Stomach smooth muscle (tissue), 2 donors: Measurements from ENCODE around the gene RABEP1.

ENCODE experiments used
- H3K27ac ChIP-seq: one replicate; pipeline ENCODE4 v1.7.0; 2013; ENCODE audit warnings: mild to moderate bottlenecking, low read length, inconsistent platforms
- H3K27me3 ChIP-seq, 2 donors: one replicate each; pipeline ENCODE4 v1.7.0; 2013; ENCODE audit warnings: low read length in 2 of 2; ENCODE audit not compliant: insufficient read depth in 2 of 2, control insufficient read depth in 1 of 2
- H3K36me3 ChIP-seq, 2 donors: one replicate each; pipeline ENCODE4 v1.7.0; 2013; ENCODE audit warnings: low read length in 2 of 2; ENCODE audit not compliant: control insufficient read depth in 2 of 2, insufficient read depth in 2 of 2
- H3K4me1 ChIP-seq: one replicate; pipeline ENCODE4 v1.7.0; 2013; ENCODE audit warnings: low read length; ENCODE audit not compliant: control insufficient read depth, insufficient read depth
- H3K4me3 ChIP-seq, 2 donors: one replicate each; pipeline ENCODE4 v1.7.0; 2013; ENCODE audit warnings: low read length in 2 of 2
- H3K9ac ChIP-seq, 2 donors: one replicate each; pipeline ENCODE4 v1.7.0; 2013; ENCODE audit warnings: low read length in 2 of 2, mild to moderate bottlenecking in 1 of 2
- H3K9me3 ChIP-seq, 2 donors: one replicate each; pipeline ENCODE4 v1.7.0; 2013; ENCODE audit warnings: low read length in 2 of 2; ENCODE audit not compliant: control insufficient read depth in 2 of 2
- donor health status: healthy.
- donor health status: Pancreatic carcinoma.

RABEP1 gene

DNA sequence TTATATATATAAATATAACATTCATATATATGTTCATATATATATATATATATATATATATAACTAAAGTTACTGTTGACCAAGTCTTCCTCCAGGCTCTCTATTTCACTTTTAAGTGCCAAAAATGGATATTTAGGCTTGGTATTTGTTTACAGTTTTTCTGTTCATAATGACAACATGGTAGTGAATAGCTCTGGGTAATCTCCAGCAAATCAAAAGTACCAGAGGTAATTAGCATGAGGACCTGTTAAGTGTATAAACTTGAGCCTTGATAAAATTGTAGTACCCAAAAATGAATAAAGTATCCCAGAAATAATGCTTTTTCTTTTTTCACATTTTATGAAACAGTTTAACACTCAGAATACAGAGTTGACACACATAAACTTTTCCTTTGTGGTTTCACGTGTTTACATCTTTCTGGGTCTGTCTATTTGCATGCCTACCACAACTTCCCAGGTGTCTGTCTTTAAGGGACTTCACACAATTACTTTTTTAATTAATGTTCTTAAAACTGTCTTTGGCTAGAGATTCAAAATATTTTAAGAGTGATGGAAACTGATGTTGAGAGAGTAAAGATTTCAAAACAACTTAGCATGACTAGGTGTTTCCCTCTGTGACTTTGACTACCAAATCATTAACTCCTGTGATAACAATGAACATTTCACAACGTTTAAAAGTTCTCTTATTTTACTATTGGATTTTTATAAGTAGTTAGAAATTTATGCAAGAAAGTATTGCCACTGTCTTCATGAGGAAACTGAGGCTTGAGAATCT is 47.9 kb downstream of the RABEP1 start:
- H3K4me1 ChIP-seq: no peaks in the 10 kb centered on the region
- no peak overlapping the region for H3K27ac ChIP-seq
- H3K4me3 ChIP-seq: no peak overlapping the region
- H3K36me3 ChIP-seq: peaks cover 4 to 6% of the 10 kb centered on the region in 2 donors
- H3K9ac ChIP-seq: no peak overlapping the region
- H3K9me3 ChIP-seq: no peaks in the 10 kb centered on the region
- H3K27me3 ChIP-seq: no peaks in the 10 kb centered on the region

DNA sequence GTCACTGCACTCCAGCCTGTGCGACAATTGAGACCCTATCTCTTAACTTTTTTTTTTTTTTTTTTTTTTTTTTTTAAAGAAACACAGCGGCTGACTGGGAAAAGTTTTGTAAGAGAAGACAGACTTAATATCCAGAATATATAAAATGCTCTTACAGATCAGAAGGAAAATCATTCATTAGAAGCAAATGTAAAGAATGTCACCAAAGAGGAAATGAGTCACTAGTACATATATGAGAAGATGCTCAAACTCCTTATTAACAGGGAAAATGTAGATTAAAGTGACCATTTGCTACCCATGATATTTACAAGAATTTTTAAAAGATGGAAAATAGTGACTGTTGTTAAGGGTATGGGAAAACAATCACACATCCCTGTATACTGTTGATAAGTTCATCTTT is 48.9 kb downstream of the RABEP1 start:
- no peaks in the 10 kb centered on the region for H3K27me3 ChIP-seq

DNA sequence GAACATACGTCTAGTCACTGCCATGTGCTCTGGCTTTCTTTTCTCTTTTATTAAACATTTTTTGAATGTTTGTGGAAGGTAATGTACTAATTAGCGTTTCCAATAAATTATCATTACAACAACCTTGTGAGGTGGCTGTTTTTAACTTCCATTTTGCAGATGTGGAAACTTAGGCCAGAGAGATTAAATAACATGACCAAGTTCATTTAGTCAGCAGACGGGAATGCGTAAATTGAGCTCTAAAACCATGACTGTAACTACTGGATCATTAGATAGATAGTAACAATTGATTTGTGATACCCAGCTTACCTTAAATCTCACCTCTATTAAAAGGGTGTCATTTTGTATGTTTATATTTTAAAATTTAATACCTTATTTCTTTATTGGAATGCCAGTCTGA is 49.4 kb downstream of the RABEP1 start:
- Histone ChIP-seq H3K4me1 (no peaks in the 10 kb centered on the region), H3K4me3 (no peak overlapping the region), H3K9me3 (no peaks in the 10 kb centered on the region), H3K36me3 (peaks cover 4 to 6% of the 10 kb centered on the region in 2 donors), H3K27ac (no peak overlapping the region), H3K9ac (no peak overlapping the region), H3K27me3 (no peaks in the 10 kb centered on the region)

More for the DNA sequence above, 48.9 kb downstream of the RABEP1 start:
- Histone ChIP-seq H3K4me3 (no peak overlapping the region), H3K9ac (no peak overlapping the region), H3K27ac (no peak overlapping the region), H3K9me3 (no peaks in the 10 kb centered on the region), H3K4me1 (no peaks in the 10 kb centered on the region), H3K36me3 (peaks cover 4 to 6% of the 10 kb centered on the region in 2 donors)

DNA sequence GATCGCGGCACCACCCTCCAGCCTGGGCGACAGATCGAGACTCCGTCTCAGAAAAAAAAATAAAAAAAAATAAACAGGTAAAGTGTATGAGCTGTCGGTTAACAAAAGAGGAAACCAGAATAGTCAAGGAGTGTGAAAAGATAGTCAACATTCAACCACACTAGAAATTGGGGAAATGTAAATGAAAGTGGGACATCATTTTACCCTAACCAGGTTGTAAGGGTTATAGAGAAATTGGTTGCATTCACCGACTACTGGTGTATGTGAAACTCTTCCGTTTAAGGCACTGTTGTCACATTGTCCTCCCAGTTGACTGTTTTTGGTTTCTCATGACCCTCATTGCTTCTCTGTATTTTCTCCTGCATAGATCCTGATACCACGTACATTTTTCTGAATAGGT is 62.8 kb downstream of the RABEP1 start:
- Histone ChIP-seq H3K36me3 (peaks cover 6 to 14% of the 10 kb centered on the region in 2 donors), H3K9me3 (no peaks in the 10 kb centered on the region), H3K4me1 (no peaks in the 10 kb centered on the region), H3K9ac (no peak overlapping the region), H3K27ac (no peak overlapping the region), H3K27me3 (no peaks in the 10 kb centered on the region), H3K4me3 (no peak overlapping the region)

DNA sequence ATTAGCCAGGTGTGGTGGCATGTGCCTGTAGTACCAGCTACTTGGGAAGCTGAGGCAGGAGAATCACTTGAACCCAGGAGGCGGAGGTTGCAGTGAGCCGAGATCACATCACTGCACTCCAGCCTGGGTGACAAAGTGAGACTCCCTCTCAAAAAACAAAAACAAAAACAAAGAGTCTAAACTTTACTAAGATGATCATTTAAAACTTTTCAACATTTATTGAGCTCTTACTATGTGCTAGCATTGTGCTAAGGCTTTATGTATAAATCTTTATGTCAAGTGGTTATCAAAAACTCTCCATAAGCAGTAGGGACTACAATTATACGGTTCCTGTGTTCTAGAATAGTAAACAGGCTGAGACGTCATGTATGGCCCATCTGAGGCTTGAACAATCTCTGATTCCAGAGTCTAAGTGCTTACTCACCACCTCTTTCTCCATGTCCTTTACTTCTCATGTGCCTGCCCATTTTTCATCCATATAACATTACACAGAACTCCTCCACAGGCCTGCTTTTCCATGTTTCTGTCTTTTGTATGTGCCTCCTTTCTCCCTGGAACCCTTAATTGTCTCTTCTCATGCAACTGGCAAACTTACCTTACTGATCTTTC is 70.7 kb downstream of the RABEP1 start:
- Histone ChIP-seq H3K9ac (no peak overlapping the region), H3K9me3 (no peaks in the 10 kb centered on the region), H3K4me3 (no peak overlapping the region), H3K27me3 (no peaks in the 10 kb centered on the region), H3K27ac (no peak overlapping the region), H3K4me1 (no peaks in the 10 kb centered on the region), H3K36me3 (peaks cover 15 to 27% of the 10 kb centered on the region in 2 donors)

DNA sequence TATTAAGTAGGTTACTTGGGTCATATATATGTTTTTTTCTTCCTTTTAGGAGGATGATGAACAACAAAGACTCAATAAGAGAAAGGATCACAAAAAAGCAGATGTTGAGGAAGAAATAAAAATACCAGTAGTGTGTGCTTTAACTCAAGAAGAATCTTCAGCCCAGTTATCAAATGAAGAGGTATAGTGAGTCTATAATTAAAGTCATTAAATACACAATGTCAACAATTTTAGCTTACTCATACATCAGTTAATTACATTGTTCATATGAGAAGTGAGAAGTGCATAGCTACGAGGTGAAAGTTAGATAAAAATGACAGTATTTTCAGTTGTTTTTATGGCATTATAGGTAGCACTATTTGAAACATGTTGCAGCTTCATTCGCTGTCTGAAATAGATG is 72.2 kb downstream of the RABEP1 start:
- Histone ChIP-seq H3K27me3 (no peaks in the 10 kb centered on the region), H3K9me3 (no peaks in the 10 kb centered on the region), H3K9ac (no peak overlapping the region), H3K36me3 (peaks cover 20% of the 10 kb centered on the region in 2 donors), H3K4me3 (no peak overlapping the region), H3K4me1 (no peaks in the 10 kb centered on the region), H3K27ac (no peak overlapping the region)

DNA sequence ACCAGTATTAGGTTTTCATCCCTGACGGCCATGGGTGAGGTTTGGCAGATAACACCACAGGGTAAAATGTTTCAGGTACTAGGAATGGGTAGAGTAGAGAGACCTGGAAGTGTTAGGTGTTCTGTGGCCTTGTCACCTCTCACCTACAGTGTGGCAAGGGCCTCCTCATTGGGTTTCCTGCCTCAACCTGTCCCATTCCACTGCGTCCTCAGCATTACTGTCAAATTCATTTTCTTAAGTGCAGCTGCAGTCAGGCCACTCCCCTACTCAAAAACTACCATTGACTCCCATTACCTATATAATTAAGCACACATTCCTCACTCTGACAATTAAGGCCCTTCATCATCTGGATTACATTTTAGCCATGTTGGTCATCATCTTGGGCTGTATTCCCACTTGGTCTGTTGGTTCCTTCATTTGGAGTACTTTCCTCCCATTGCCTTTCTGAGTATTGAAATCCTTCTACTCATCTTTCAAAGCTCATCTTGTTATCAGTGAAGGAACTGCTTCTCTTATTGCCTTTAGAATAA is 72.9 kb downstream of the RABEP1 start:
- Histone ChIP-seq H3K27me3 (no peaks in the 10 kb centered on the region), H3K36me3 (peaks cover 18 to 20% of the 10 kb centered on the region in 2 donors)

DNA sequence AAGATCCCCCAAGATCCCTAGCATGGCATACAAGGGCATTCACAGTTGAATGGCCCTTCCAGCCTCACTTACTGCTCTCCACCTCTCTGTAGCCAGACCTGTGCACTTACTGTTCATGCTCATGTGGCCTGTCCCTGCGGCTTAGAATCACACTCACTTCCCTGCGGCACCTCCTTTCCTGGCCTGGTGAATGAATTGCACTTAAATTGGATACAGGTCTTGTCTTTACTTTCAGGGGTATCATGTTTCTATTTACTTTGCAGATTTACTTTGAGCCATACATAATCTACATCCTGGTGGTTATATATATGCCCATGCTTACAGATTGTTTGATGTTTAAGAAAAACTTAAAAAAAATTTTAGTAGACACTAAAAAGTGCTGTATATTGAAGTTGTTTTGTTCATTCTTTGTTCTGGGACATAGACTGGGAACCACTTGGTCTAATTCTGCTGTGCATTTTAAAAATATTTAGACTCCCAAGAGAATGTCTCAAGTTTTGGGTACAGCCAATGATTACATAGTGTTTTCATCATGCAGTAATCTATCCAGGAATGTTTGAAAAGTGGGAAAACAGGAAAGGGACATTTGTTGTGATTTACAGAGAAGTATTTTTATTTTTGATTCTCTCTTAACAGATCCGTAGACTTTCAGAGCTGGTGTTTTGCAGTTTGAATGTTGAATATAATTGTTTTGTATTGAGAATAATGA is 73.5 kb downstream of the RABEP1 start:
- Histone ChIP-seq H3K9ac (no peak overlapping the region), H3K27me3 (no peaks in the 10 kb centered on the region), H3K27ac (no peak overlapping the region), H3K4me1 (no peaks in the 10 kb centered on the region), H3K36me3 (peaks cover 16 to 20% of the 10 kb centered on the region in 2 donors), H3K9me3 (no peaks in the 10 kb centered on the region), H3K4me3 (no peak overlapping the region)

More for the DNA sequence above, 72.9 kb downstream of the RABEP1 start:
- Histone ChIP-seq H3K27ac (no peak overlapping the region), H3K4me3 (no peak overlapping the region), H3K4me1 (no peaks in the 10 kb centered on the region), H3K9ac (no peak overlapping the region), H3K9me3 (no peaks in the 10 kb centered on the region)

DNA sequence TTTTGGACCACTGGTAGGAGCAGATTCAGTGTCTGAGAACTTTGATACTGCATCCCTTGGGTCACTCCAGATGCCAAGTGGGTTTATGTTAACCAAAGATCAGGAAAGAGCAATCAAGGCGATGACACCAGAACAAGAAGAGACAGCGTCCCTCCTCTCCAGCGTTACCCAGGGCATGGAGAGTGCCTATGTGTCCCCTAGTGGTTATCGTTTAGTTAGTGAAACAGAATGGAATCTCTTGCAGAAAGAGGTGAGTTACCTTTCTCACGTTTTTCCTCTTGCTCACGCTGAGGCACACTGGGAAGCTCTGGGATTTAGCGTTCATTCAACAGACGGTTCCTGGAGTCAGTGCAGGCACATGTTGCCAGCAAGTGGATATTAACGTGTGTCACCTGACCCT is 79.3 kb downstream of the RABEP1 start:
- Histone ChIP-seq H3K27me3 (no peaks in the 10 kb centered on the region), H3K9ac (no peak overlapping the region), H3K4me1 (no peaks in the 10 kb centered on the region), H3K36me3 (peaks cover 20 to 36% of the 10 kb centered on the region in 2 donors), H3K4me3 (no peak overlapping the region), H3K9me3 (no peaks in the 10 kb centered on the region), H3K27ac (no peak overlapping the region)

DNA sequence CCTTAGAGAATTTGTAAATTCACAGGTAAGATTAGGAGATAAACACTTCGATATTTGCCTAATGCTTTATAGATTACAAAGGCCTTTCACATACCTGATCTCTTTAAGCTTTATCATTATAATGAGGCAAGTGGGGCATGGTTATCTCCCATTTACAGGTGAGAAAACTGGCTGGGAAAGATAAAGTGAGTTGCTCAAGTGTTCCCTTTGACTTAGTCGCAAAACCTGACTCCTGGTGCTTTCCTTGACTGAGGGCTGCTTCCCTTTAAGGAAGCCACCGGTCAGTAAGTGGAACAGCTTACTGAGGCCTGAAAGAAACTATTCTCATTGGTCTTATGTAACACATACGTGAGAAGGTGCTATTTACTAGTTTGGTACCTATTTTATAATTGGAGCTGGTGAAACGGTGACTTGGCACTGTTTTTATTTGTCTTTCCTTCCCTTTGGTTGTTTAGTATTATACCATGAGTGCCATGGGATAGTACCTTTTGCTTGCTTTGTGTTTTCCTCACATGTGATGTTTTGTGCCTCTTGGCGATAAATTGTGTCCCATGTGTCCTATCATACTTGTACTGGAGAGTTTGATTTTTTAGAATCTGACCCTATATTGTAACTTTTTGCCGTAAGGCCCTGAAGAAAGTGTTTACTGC is 80.2 kb downstream of the RABEP1 start:
- no peaks in the 10 kb centered on the region for H3K4me1 ChIP-seq
- H3K4me3 ChIP-seq: no peak overlapping the region
- H3K27me3 ChIP-seq: no peaks in the 10 kb centered on the region
- no peak overlapping the region for H3K9ac ChIP-seq
- peaks cover 20 to 36% of the 10 kb centered on the region in 2 donors for H3K36me3 ChIP-seq
- no peak overlapping the region for H3K27ac ChIP-seq
- H3K9me3 ChIP-seq: no peaks in the 10 kb centered on the region
